GM12878 (cell line): ENCODE data around the gene CKAP2. TPM values are rescaled to one million over a fixed set of nuclear protein-coding genes. Genes with fewer than 3 reads are reported as not detected.
"Not testable (repeated sequence)": the region's sequence is repeated elsewhere in the genome, so short reads cannot be mapped to it uniquely, and the experiment has no call there.

Experiments used
- ATAC-seq: fragments of 200-7000 bp; cut with Tn5 transposase; 3 replicates; pipeline ENCODE4 v1.9.1; 2020; ENCODE audit warnings: mild to moderate bottlenecking, moderate library complexity
- BruUV-seq: library from RNA; stranded (reverse); fragments of 400-500 nt; replicated peaks from 2 replicates; lab custom pipeline; 2021; lab: Mats Ljungman, UMichigan
- CTCF ChIA-PET: fragments of 300-600 bp; sonication (Branson Sonifier 250); formaldehyde crosslinking; extraction: SDS; loops from one replicate; lab custom pipeline; 2021; ENCODE audit warnings: inconsistent platforms; lab: Yijun Ruan, JAX
- POLR2A ChIA-PET: fragments of 350-600 bp; formaldehyde crosslinking; extraction: SDS; loops from one replicate; lab custom pipeline; 2021; ENCODE audit warnings: inconsistent platforms; lab: Charles Lee
- RAD21 ChIA-PET: fragments of 300-600 bp; sonication (Branson Sonifier 250); formaldehyde crosslinking; loops from one replicate; lab custom pipeline; 2023; ENCODE audit warnings: antibody characterized with exemption; ENCODE audit not compliant: unreplicated experiment; lab: Charles Lee
- SMC1A ChIA-PET: fragments of 300-600 bp; sonication (Branson Sonifier 250); formaldehyde crosslinking; loops from one replicate; lab custom pipeline; 2023; ENCODE audit not compliant: unreplicated experiment, uncharacterized antibody; lab: Charles Lee
- DNase-seq: peaks from one replicate; pipeline ENCODE4 v3.0.0-alpha.2; 2011; ENCODE audit warnings: low read depth, low spot score
- FAIRE-seq: peaks from 3 replicates; lab custom pipeline; 2011; peaks lifted over from hg19 to GRCh38; lab: Jason Lieb, UNC
- H2AFZ ChIP-seq: 2 replicates; pipeline ENCODE4 v1.6.0; 2011; ENCODE audit warnings: low read depth, low read length, control low read depth; ENCODE audit not compliant: control insufficient read depth
- H3K27ac ChIP-seq: 2 replicates; pipeline ENCODE4 v1.5.1; 2011; ENCODE audit warnings: control low read depth; ENCODE audit not compliant: control insufficient read depth, insufficient read depth
- H3K27me3 ChIP-seq, 2 experiments: replicated peaks in 1 of 2; 2 replicates each; pipeline versions ENCODE4 v1.6.0 to v1.6.1; 2011; ENCODE audit warnings: low read length in 1 of 2; ENCODE audit not compliant: control insufficient read depth in 2 of 2, insufficient read depth in 2 of 2
- H3K36me3 ChIP-seq, 2 experiments: 2 replicates each; pipeline ENCODE4 v1.5.1; 2011; ENCODE audit warnings: low read length in 1 of 2; ENCODE audit not compliant: control insufficient read depth in 2 of 2, insufficient read depth in 2 of 2
- H3K4me1 ChIP-seq: 2 replicates; pipeline ENCODE4 v1.6.1; 2011; ENCODE audit warnings: mild to moderate bottlenecking, low read length, moderate library complexity, mixed read lengths; ENCODE audit not compliant: control insufficient read depth, insufficient read depth
- H3K4me2 ChIP-seq: 2 replicates; pipeline ENCODE4 v1.6.0; 2011; ENCODE audit warnings: control low read depth; ENCODE audit not compliant: control insufficient read depth, insufficient read depth
- H3K4me3 ChIP-seq: fragments of 200-600 bp; sonication (generic); 2 replicates; pipeline ENCODE4 v1.5.1; 2016
- H3K79me2 ChIP-seq: 2 replicates; pipeline ENCODE4 v1.6.0; 2011; ENCODE audit warnings: low read length; ENCODE audit not compliant: control insufficient read depth, insufficient read depth
- H3K9ac ChIP-seq: 2 replicates; pipeline ENCODE4 v1.8.0; 2011; ENCODE audit warnings: low read length, control low read depth, mixed read lengths; ENCODE audit not compliant: control insufficient read depth, insufficient read depth
- H3K9me3 ChIP-seq: replicated peaks from 3 replicates; pipeline ENCODE4 v1.5.1; 2011; ENCODE audit warnings: mild to moderate bottlenecking, low read length; ENCODE audit not compliant: control insufficient read depth, insufficient read depth
- H4K20me1 ChIP-seq: 2 replicates; pipeline ENCODE4 v1.6.0; 2011; ENCODE audit not compliant: control insufficient read depth, insufficient read depth
- WGBS: methylation state at CpG from one replicate; pipeline ENCODE4 v1.1.6; 2016; ENCODE audit warnings: low lambda C conversion rate; ENCODE audit not compliant: insufficient replicate concordance, insufficient coverage; ENCODE audit errors: missing lambda C conversion rate; 5-methylcytosine and 5-hydroxymethylcytosine counted together
- in situ Hi-C: fragments of 300-500 bp; cut with MboI; formaldehyde crosslinking; loops from 9 replicates; pipeline ENCODE4 v1.14.3; 2018; ENCODE audit warnings: mixed read lengths
- intact Hi-C: fragments of 100-400 bp; cut with micrococcal nuclease; formaldehyde crosslinking; loops from one replicate; pipeline ENCODE4 v1.14.2; 2022; ENCODE audit not compliant: unreplicated experiment
- polyA plus RNA-seq, 11 experiments: library from polyadenylated mRNA; depleted of rRNA in 4 of 11; unstranded in 6 of 11; stranded (reverse) in 5 of 11; fragments of >200 nt; fragmentation: Nextera tagmentation in 4 of 11; fragmentation: Illumina TruSeq in 1 of 11; extraction: Ambion mirVana in 4 of 11; extraction: Trizol in 1 of 11; gene quantifications; 1 replicate in 1 of 11; 2 replicates in 10 of 11; pipeline versions ENCODE4 v1.2.1 to v1.2.3, GENCODE V29; 2011 to 2016; ENCODE audit warnings: inconsistent platforms in 2 of 11, missing spikeins in 2 of 11, low read depth in 1 of 11
- total RNA-seq, 4 experiments: library from RNA; depleted of rRNA in 3 of 4; stranded (reverse); fragments of >200 nt in 3 of 4; fragmentation: Illumina TruSeq in 1 of 4; extraction: Trizol in 1 of 4; gene quantifications; 2 replicates each; pipeline versions ENCODE4 v1.2.1 to v1.2.3, GENCODE V29; 2013 to 2021

CKAP2 gene
- total and polyA plus RNA-seq, 10 of the 15 experiments (the other 5 are each of a cell fraction or from before 2014, with no cell fraction given), result 20.9 to 62.3 (median 37.5) TPM

GRCh38 chr13:52487078-52487477 lies 31.8 kb downstream of the CKAP2 start:
- H2AFZ ChIP-seq, intact Hi-C loops, H3K36me3 ChIP-seq, SMC1A ChIA-PET, H3K4me2 ChIP-seq, ATAC-seq, H3K27ac ChIP-seq, in situ Hi-C loops, FAIRE-seq, H3K4me3 ChIP-seq, DNase-seq, CTCF ChIA-PET, H3K9me3 ChIP-seq, H3K9ac ChIP-seq, H3K79me2 ChIP-seq, BruUV-seq, H4K20me1 ChIP-seq, H3K4me1 ChIP-seq, RAD21 ChIA-PET, H3K27me3 ChIP-seq: not testable (repeated sequence)
- POLR2A ChIA-PET, result interaction anchor here (0.6 to 0.7 kb wide), 2 partner anchors 12 to 261 kb away, joined by 3 read pairs; no protein-coding TSS in a partner anchor
- WGBS, result 3% methylated on average over 2 of the region's 2 CpGs

- H3K9me3 ChIP-seq, RAD21 ChIA-PET, H3K4me1 ChIP-seq, in situ Hi-C loops, SMC1A ChIA-PET, H2AFZ ChIP-seq, H3K36me3 ChIP-seq, POLR2A ChIA-PET, H3K27ac ChIP-seq, BruUV-seq, ATAC-seq, H3K9ac ChIP-seq, H4K20me1 ChIP-seq, H3K27me3 ChIP-seq, FAIRE-seq, H3K4me2 ChIP-seq, H3K4me3 ChIP-seq, CTCF ChIA-PET, intact Hi-C loops, H3K79me2 ChIP-seq, DNase-seq: not testable (repeated sequence)
- no CpG with 5 or more reads among the region's 22 CpGs for WGBS
These were observed 33.5 kb downstream of the CKAP2 start for GRCh38 chr13:52488763-52489162.

- SMC1A ChIA-PET, H2AFZ ChIP-seq, RAD21 ChIA-PET, intact Hi-C loops, BruUV-seq, in situ Hi-C loops, DNase-seq, H3K4me1 ChIP-seq, H4K20me1 ChIP-seq, CTCF ChIA-PET, H3K9me3 ChIP-seq, H3K4me2 ChIP-seq, H3K9ac ChIP-seq, FAIRE-seq, H3K27ac ChIP-seq, ATAC-seq, H3K4me3 ChIP-seq, H3K79me2 ChIP-seq, POLR2A ChIA-PET, H3K36me3 ChIP-seq, H3K27me3 ChIP-seq: not testable (repeated sequence)
- 19% methylated on average over 2 of the region's 5 CpGs for WGBS
These were observed 35.7 kb downstream of the CKAP2 start for GRCh38 chr13:52491015-52491414.

GRCh38 chr13:52494241-52494640 lies 39.0 kb downstream of the CKAP2 start:
- WGBS, result 22% methylated on average over 5 of the region's 5 CpGs

More at GRCh38 chr13:52494241-52494640, 39.0 kb downstream of the CKAP2 start:
- intact Hi-C loops, H3K9me3 ChIP-seq, DNase-seq, ATAC-seq, H4K20me1 ChIP-seq, BruUV-seq, CTCF ChIA-PET, H2AFZ ChIP-seq, H3K27ac ChIP-seq, H3K36me3 ChIP-seq, H3K9ac ChIP-seq, H3K4me2 ChIP-seq, H3K27me3 ChIP-seq, FAIRE-seq, in situ Hi-C loops, POLR2A ChIA-PET, H3K4me1 ChIP-seq, SMC1A ChIA-PET, H3K79me2 ChIP-seq, RAD21 ChIA-PET, H3K4me3 ChIP-seq: not testable (repeated sequence)
